ENCODE data around the gene TMED9. TPM values are rescaled to one million over a fixed set of nuclear protein-coding genes. Genes with fewer than 3 reads are reported as not detected.
"Not testable (repeated sequence)": the region's sequence is repeated elsewhere in the genome, so short reads cannot be mapped to it uniquely, and the experiment has no call there.

Gene TMED9
- total RNA-seq, 1 donor from 2014 or later: 372 TPM

DNA sequence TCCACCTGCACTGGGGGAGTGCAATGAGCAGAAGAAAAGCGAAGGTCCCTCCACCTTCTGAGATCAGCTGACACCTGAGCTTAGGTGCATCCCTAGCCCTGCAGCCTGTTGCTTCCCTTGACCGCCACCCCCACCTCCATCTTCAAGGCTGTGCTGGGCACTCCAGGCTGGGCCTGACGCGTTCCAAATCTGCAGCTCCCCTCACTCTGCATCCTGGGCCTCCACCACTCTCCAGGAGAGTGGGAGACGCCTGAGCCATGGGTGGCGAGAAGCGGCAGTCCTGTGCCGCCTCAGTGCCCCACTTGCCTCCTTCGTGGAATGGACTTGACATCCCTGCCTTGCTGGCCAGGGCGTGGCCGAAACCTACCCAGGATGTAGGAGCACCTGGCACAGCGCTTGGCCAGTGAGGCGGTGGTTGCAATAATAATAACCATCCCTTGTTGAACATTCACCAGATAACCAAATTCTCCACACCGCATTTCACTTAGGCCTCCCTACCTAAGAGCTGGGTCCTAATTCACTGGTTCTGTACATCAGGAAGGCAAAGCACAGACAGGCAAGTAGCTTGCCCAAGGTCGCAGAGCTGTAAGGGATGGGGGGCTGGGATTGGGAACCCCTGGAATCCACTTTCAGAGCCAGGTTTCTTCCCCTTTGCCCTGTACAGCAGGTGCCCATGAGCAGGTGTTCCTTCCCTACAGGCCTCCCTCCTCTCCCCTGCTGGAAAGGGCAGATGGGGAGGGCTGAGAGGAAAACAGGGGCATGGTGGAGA, 19.6 kb downstream of the TMED9 start:
- no peak overlapping the region for H3K4me3 Mint-ChIP-seq (ENCODE audit: unreplicated experiment)
- H3K9me3 ChIP-seq (ENCODE audit: insufficient read depth, low read depth, low read length): no peaks in the 10 kb centered on the region
- TF ChIP-seq EZH2 (IDR thresholded peaks at IDR 0.05; ENCODE audit: insufficient read depth, low read length) (no peak), CTCF (IDR thresholded peaks at IDR 0.05; ENCODE audit: insufficient read depth, low read depth, low read length) (no peak)
- H4K20me1 ChIP-seq (ENCODE audit: insufficient read depth, low read length): peaks cover 13% of the 10 kb centered on the region
- peaks cover 5% of the 10 kb centered on the region for H3K4me1 ChIP-seq (ENCODE audit: insufficient read depth, low read length)
- DNase-seq (ENCODE audit: low read depth) (no peak), FAIRE-seq (no peak)
- no peak overlapping the region for H3K27ac ChIP-seq (ENCODE audit: low read depth, low read length)
- H2AFZ ChIP-seq (ENCODE audit: low read depth, low read length): no peak overlapping the region
- H3K79me2 ChIP-seq (ENCODE audit: insufficient read depth, low read length): no peaks in the 10 kb centered on the region
- no peaks in the 10 kb centered on the region for H3K27me3 Mint-ChIP-seq (ENCODE audit: low read depth, unreplicated experiment)
- no peaks in the 10 kb centered on the region for H3K9me3 Mint-ChIP-seq (ENCODE audit: unreplicated experiment)
- H3K27me3 ChIP-seq (ENCODE audit: insufficient read depth, low read length): no peaks in the 10 kb centered on the region
- H3K9ac ChIP-seq (ENCODE audit: low read length): no peak overlapping the region
- H3K27ac Mint-ChIP-seq (ENCODE audit: unreplicated experiment): no peak overlapping the region
- peaks cover 11% of the 10 kb centered on the region for H3K36me3 Mint-ChIP-seq (ENCODE audit: low read depth, unreplicated experiment)
- no peak overlapping the region for H3K4me2 ChIP-seq (ENCODE audit: low read length)
- no peak overlapping the region for H3K4me3 ChIP-seq (ENCODE audit: insufficient read depth, low read depth, low read length)
- H3K4me1 Mint-ChIP-seq (ENCODE audit: low read depth, unreplicated experiment): no peaks in the 10 kb centered on the region
- H3K36me3 ChIP-seq (ENCODE audit: insufficient read depth, low read length): no peaks in the 10 kb centered on the region

GRCh38 chr5:177612215-177612673, 20.2 kb downstream of the TMED9 start:
- Mint-ChIP-seq H3K27me3 (ENCODE audit: low read depth, unreplicated experiment) (no peaks in the 10 kb centered on the region), H3K4me3 (ENCODE audit: unreplicated experiment) (no peak overlapping the region), H3K27ac (ENCODE audit: unreplicated experiment) (no peak overlapping the region), H3K9me3 (ENCODE audit: unreplicated experiment) (no peaks in the 10 kb centered on the region), H3K36me3 (ENCODE audit: low read depth, unreplicated experiment) (peaks cover 11% of the 10 kb centered on the region), H3K4me1 (ENCODE audit: low read depth, unreplicated experiment) (no peaks in the 10 kb centered on the region)
- H3K27me3 ChIP-seq (ENCODE audit: insufficient read depth, low read length): no peaks in the 10 kb centered on the region
- DNase-seq (ENCODE audit: low read depth) (no peak), FAIRE-seq (no peak)
- H3K4me1 ChIP-seq (ENCODE audit: insufficient read depth, low read length): peaks cover under 1% of the 10 kb centered on the region
- no peaks in the 10 kb centered on the region for H3K9me3 ChIP-seq (ENCODE audit: insufficient read depth, low read depth, low read length)
- no peak overlapping the region for H2AFZ ChIP-seq (ENCODE audit: low read depth, low read length)
- no peak overlapping the region for H3K9ac ChIP-seq (ENCODE audit: low read length)
- no peak overlapping the region for H3K4me3 ChIP-seq (ENCODE audit: insufficient read depth, low read depth, low read length)
- H3K4me2 ChIP-seq (ENCODE audit: low read length): no peak overlapping the region
- no peaks in the 10 kb centered on the region for H3K79me2 ChIP-seq (ENCODE audit: insufficient read depth, low read length)
- H4K20me1 ChIP-seq (ENCODE audit: insufficient read depth, low read length): peaks cover 6% of the 10 kb centered on the region
- TF ChIP-seq CTCF (IDR thresholded peaks at IDR 0.05; ENCODE audit: insufficient read depth, low read depth, low read length): no peak
- TF ChIP-seq EZH2 (IDR thresholded peaks at IDR 0.05; ENCODE audit: insufficient read depth, low read length): no peak
- no peaks in the 10 kb centered on the region for H3K36me3 ChIP-seq (ENCODE audit: insufficient read depth, low read length)
- no peak overlapping the region for H3K27ac ChIP-seq (ENCODE audit: low read depth, low read length)

DNA sequence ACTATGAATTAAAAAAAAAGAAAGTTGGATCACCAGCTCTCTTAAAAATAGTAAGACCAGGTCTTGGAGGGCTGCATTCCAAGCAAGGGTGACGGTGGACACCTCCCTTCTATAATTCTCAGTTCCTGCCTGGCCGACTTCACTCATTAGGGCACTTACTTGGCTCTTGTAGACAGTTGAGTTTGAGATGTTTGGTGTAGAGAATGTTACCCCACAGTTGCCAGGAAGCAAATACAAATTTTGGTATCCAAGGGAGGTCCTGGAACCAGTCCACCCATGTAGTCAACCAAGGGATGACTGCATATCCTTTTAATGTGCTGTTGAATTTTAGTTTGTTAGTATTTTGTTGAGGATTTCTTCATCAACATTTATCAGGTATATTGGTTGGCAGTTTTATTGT, 28.6 kb downstream of the TMED9 start:
- H3K4me1 Mint-ChIP-seq (ENCODE audit: low read depth, unreplicated experiment): no peaks in the 10 kb centered on the region
- H3K36me3 ChIP-seq (ENCODE audit: insufficient read depth, low read length): no peaks in the 10 kb centered on the region
- no peaks in the 10 kb centered on the region for H3K79me2 ChIP-seq (ENCODE audit: insufficient read depth, low read length)
- DNase-seq (ENCODE audit: low read depth) (no peak), FAIRE-seq (no peak)
- H3K4me3 Mint-ChIP-seq (ENCODE audit: unreplicated experiment): no peak overlapping the region
- no peaks in the 10 kb centered on the region for H3K9me3 ChIP-seq (ENCODE audit: insufficient read depth, low read depth, low read length)
- H3K4me1 ChIP-seq (ENCODE audit: insufficient read depth, low read length): no peaks in the 10 kb centered on the region
- H3K27me3 Mint-ChIP-seq (ENCODE audit: low read depth, unreplicated experiment): no peaks in the 10 kb centered on the region
- H3K27ac Mint-ChIP-seq (ENCODE audit: unreplicated experiment): no peak overlapping the region
- TF ChIP-seq EZH2 (IDR thresholded peaks at IDR 0.05; ENCODE audit: insufficient read depth, low read length): no peak
- TF ChIP-seq CTCF (IDR thresholded peaks at IDR 0.05; ENCODE audit: insufficient read depth, low read depth, low read length): no peak
- H3K36me3 Mint-ChIP-seq (ENCODE audit: low read depth, unreplicated experiment): peaks cover 26% of the 10 kb centered on the region
- H3K27ac ChIP-seq (ENCODE audit: low read depth, low read length): no peak overlapping the region
- no peak overlapping the region for H2AFZ ChIP-seq (ENCODE audit: low read depth, low read length)
- H4K20me1 ChIP-seq (ENCODE audit: insufficient read depth, low read length): no peaks in the 10 kb centered on the region
- H3K4me2 ChIP-seq (ENCODE audit: low read length): no peak overlapping the region
- no peak overlapping the region for H3K4me3 ChIP-seq (ENCODE audit: insufficient read depth, low read depth, low read length)
- no peaks in the 10 kb centered on the region for H3K27me3 ChIP-seq (ENCODE audit: insufficient read depth, low read length)
- H3K9ac ChIP-seq (ENCODE audit: low read length): no peak overlapping the region
- H3K9me3 Mint-ChIP-seq (ENCODE audit: unreplicated experiment): peaks cover 8% of the 10 kb centered on the region

DNA sequence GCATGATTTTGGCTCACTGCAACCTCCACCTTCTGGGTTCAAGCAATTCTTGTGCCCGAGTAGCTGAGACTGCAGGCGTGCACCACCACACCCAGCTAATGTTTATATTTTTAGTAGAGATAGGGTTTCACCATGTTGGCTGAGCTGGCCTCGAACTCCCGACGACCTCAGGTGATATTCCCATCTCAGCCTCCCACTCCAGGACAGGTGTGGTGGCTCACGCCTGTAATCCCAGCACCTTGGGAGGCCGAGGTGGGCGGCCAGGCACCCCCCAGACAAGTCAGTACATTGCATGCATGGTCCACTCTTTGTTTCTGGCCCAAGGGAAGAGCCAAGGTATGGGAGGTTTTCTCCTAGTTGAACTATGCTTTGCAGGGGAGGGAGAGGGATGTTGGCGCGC, 32.2 kb downstream of the TMED9 start:
- not testable (repeated sequence) for H3K27me3 ChIP-seq (ENCODE audit: insufficient read depth, low read length); H2AFZ ChIP-seq (ENCODE audit: low read depth, low read length); H3K4me3 Mint-ChIP-seq (ENCODE audit: unreplicated experiment); H3K4me3 ChIP-seq (ENCODE audit: insufficient read depth, low read depth, low read length); DNase-seq (ENCODE audit: low read depth); H3K27ac ChIP-seq (ENCODE audit: low read depth, low read length); H3K36me3 Mint-ChIP-seq (ENCODE audit: low read depth, unreplicated experiment); H3K4me1 ChIP-seq (ENCODE audit: insufficient read depth, low read length); H4K20me1 ChIP-seq (ENCODE audit: insufficient read depth, low read length); H3K79me2 ChIP-seq (ENCODE audit: insufficient read depth, low read length); H3K4me2 ChIP-seq (ENCODE audit: low read length); FAIRE-seq; H3K27me3 Mint-ChIP-seq (ENCODE audit: low read depth, unreplicated experiment); H3K9ac ChIP-seq (ENCODE audit: low read length); H3K36me3 ChIP-seq (ENCODE audit: insufficient read depth, low read length); H3K9me3 Mint-ChIP-seq (ENCODE audit: unreplicated experiment); H3K9me3 ChIP-seq (ENCODE audit: insufficient read depth, low read depth, low read length); H3K27ac Mint-ChIP-seq (ENCODE audit: unreplicated experiment); H3K4me1 Mint-ChIP-seq (ENCODE audit: low read depth, unreplicated experiment)

All from astrocyte (in vitro differentiated cells and primary cell).